HFF-Myc (cell line): Measurements from ENCODE around the gene TMEM33.
A peak's percentile ranks its signal among the peaks of the same experiment; 100 is the strongest.

Experiments used
- DNase-seq: peaks from one replicate; pipeline ENCODE4 v3.0.0-alpha.2; 2011; ENCODE audit warnings: low read depth; ENCODE audit errors: extremely low read depth
- H3K4me3 ChIP-seq: replicated peaks from 2 replicates; pipeline ENCODE4 v1.5.1; 2011; ENCODE audit warnings: low read depth, mild to moderate bottlenecking, control low read depth, low read length
- TF ChIP-seq, protein P1 (sequence below): IDR thresholded peaks from 2 replicates; pipeline ENCODE4 v1.5.1; 2012; ENCODE audit warnings: mild to moderate bottlenecking, low read depth, low read length, control low read depth; ENCODE audit errors: missing control alignments

The TMEM33 gene

DNA sequence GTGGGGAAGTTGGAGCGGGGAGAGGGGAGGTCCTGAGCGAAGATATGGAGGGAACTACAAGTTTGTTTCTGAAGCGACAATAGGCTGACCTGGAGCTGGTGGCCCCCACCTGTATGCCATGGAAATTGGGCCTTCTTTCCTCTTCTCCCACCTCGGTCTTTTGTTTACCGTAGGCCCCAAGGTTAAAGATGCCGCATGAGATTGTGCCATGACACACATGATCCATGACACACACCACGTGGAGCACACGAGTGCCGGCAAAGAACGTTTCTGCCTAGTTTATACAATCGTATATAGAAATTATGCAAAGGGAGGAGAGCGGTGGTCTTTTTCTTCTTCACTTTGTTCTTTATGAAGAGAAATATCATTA is 408 bp downstream of the TMEM33 start:
- peak overlapping the region; percentile 95 for H3K4me3 ChIP-seq
- no peak for DNase-seq
- TF ChIP-seq, protein P1, sequence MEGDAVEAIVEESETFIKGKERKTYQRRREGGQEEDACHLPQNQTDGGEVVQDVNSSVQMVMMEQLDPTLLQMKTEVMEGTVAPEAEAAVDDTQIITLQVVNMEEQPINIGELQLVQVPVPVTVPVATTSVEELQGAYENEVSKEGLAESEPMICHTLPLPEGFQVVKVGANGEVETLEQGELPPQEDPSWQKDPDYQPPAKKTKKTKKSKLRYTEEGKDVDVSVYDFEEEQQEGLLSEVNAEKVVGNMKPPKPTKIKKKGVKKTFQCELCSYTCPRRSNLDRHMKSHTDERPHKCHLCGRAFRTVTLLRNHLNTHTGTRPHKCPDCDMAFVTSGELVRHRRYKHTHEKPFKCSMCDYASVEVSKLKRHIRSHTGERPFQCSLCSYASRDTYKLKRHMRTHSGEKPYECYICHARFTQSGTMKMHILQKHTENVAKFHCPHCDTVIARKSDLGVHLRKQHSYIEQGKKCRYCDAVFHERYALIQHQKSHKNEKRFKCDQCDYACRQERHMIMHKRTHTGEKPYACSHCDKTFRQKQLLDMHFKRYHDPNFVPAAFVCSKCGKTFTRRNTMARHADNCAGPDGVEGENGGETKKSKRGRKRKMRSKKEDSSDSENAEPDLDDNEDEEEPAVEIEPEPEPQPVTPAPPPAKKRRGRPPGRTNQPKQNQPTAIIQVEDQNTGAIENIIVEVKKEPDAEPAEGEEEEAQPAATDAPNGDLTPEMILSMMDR = no peak

DNA sequence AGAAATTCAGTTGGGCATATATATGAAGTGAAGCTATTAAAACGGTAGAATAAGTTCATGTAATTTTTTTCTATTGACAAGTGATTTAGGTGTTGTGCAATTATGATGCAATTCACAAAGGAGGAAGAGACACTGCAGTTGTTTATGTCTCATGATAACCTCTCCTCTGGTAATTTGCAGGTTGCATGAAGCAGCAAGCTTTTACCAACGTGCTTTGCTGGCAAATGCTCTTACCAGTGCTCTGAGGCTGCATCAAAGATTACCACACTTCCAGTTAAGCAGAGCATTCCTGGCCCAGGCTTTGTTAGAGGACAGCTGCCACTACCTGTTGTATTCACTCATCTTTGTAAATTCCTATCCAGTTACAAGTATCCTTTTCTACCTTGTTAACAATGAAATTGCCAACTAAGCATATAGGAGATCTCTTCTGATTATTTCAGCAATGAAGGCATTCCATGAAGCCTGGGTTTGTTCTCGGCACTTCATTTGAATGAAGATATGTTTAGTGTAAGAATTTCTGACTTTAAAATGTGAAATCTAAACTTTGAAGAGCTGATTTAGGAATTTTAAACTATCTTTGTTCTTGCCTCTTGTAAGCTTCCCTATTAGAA is 3.9 kb downstream of the TMEM33 start:
- TF ChIP-seq, protein P1 = no peak
- no peak for DNase-seq
- no peak overlapping the region for H3K4me3 ChIP-seq

- no peak for DNase-seq
- TF ChIP-seq, protein P1 = no peak
- H3K4me3 ChIP-seq = no peak overlapping the region
Measured at GRCh38 chr4:41940834-41941233, 5.6 kb downstream of the TMEM33 start.

GRCh38 chr4:41943506-41943905 is 8.3 kb downstream of the TMEM33 start:
- TF ChIP-seq, protein P1 = no peak
- no peak overlapping the region for H3K4me3 ChIP-seq
- DNase-seq = no peak

GRCh38 chr4:41944089-41944488 is 8.9 kb downstream of the TMEM33 start:
- no peak overlapping the region for H3K4me3 ChIP-seq
- DNase-seq = no peak
- TF ChIP-seq, protein P1 = no peak

DNA sequence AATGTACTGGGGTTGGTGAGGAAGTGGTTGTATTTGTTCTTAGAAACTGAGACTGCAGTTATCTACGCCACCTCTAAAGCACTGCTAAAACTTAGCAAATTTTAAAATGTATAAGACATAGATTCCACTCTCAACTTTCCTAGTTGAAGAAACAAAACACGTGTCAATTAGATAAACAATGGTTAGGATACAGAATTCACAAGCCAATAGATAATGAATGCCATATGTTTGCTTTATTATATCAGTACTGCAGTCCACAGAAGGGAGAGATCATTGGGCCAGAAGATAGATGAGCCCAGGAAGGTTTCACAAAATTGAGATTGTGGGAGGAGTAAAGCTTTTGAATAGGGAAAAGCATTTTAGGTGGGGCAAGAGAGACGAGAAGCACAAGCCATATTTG is 14.3 kb downstream of the TMEM33 start:
- peak; percentile 4 for DNase-seq
- TF ChIP-seq, protein P1 = no peak
- no peak overlapping the region for H3K4me3 ChIP-seq

DNA sequence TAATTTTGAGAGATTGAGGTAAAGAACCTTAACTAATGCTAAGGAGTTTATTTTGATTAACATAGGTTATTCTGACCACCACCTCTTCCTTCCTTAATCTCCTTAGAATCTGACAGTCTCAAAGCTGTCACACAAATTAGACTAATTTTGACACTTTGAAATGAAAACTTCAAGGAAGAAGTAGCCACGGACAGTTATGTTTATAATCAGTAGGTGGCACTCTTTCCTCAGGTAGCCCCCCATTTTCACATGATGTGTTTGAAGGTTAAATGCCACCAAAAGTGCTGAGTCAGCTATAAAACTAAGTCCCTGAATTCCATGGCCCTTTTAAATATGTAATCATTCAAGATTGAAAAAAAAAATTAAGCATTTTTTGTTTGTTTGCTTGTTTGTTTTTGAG is 22.4 kb downstream of the TMEM33 start:
- no peak overlapping the region for H3K4me3 ChIP-seq
- TF ChIP-seq, protein P1 = no peak
- no peak for DNase-seq
